ENCODE results near the gene REV3L. TPM values are rescaled to one million over a fixed set of nuclear protein-coding genes. Genes with fewer than 3 reads are reported as not detected.
A peak's percentile ranks its signal among the peaks of the same experiment; 100 is the strongest.

Gene REV3L
- total RNA-seq, 1 donor from 2014 or later, result 37.5 TPM

GRCh38 chr6:111411046-111411445 lies 72.0 kb downstream of the REV3L start:
- no peak for ATAC-seq
- intact Hi-C loops (cut with DNase I), result no loop called here
- H3K27ac ChIP-seq, result peak overlapping the region; percentile 28

GRCh38 chr6:111410371-111410770 lies 72.6 kb downstream of the REV3L start:
- TF ChIP-seq CTCF (IDR thresholded peaks at IDR 0.05), result no peak
- intact Hi-C loops (cut with DNase I), result no loop called here
- peak; percentile 71 for ATAC-seq
- DNase-seq, result no peak
- Histone ChIP-seq H3K36me3 (peaks cover 42% of the 10 kb centered on the region), H3K27ac (no peak overlapping the region), H3K27me3 (no peaks in the 10 kb centered on the region), H3K4me1 (peaks cover 2% of the 10 kb centered on the region), H3K9me3 (no peaks in the 10 kb centered on the region), H3K4me3 (no peak overlapping the region)

More at GRCh38 chr6:111411046-111411445, 72.0 kb downstream of the REV3L start:
- peaks cover 42% of the 10 kb centered on the region for H3K36me3 ChIP-seq
- no peak for DNase-seq
- no peak overlapping the region for H3K4me3 ChIP-seq
- peaks cover 2% of the 10 kb centered on the region for H3K4me1 ChIP-seq
- H3K9me3 ChIP-seq, result no peaks in the 10 kb centered on the region
- no peaks in the 10 kb centered on the region for H3K27me3 ChIP-seq
- no peak for TF ChIP-seq CTCF (IDR thresholded peaks at IDR 0.05)

- no peak overlapping the region for H3K4me3 ChIP-seq
- no peak for ATAC-seq
- H3K27me3 ChIP-seq, result no peaks in the 10 kb centered on the region
- TF ChIP-seq CTCF (IDR thresholded peaks at IDR 0.05), result no peak
- H3K27ac ChIP-seq, result no peak overlapping the region
- H3K9me3 ChIP-seq, result no peaks in the 10 kb centered on the region
- peaks cover 43% of the 10 kb centered on the region for H3K36me3 ChIP-seq
- DNase-seq, result no peak
- peaks cover 2% of the 10 kb centered on the region for H3K4me1 ChIP-seq
- intact Hi-C loops (cut with DNase I), result no loop called here
Observed at GRCh38 chr6:111409430-111409829, 73.6 kb downstream of the REV3L start.

GRCh38 chr6:111407686-111408085 lies 75.3 kb downstream of the REV3L start:
- no peak overlapping the region for H3K27ac ChIP-seq
- peaks cover 45% of the 10 kb centered on the region for H3K36me3 ChIP-seq
- intact Hi-C loops (cut with DNase I), result no loop called here
- TF ChIP-seq CTCF (IDR thresholded peaks at IDR 0.05), result no peak
- H3K9me3 ChIP-seq, result no peaks in the 10 kb centered on the region
- DNase-seq, result no peak
- no peak for ATAC-seq
- peaks cover 2% of the 10 kb centered on the region for H3K4me1 ChIP-seq
- H3K4me3 ChIP-seq, result no peak overlapping the region
- H3K27me3 ChIP-seq, result no peaks in the 10 kb centered on the region

GRCh38 chr6:111406200-111406721 lies 76.8 kb downstream of the REV3L start:
- Histone ChIP-seq H3K9me3 (no peaks in the 10 kb centered on the region), H3K4me3 (no peak overlapping the region), H3K27me3 (no peaks in the 10 kb centered on the region), H3K4me1 (peaks cover 2% of the 10 kb centered on the region), H3K27ac (no peak overlapping the region), H3K36me3 (peaks cover 46% of the 10 kb centered on the region)
- DNase-seq (no peak), ATAC-seq (peak; percentile 95)
- TF ChIP-seq CTCF (IDR thresholded peaks at IDR 0.05), result no peak
- intact Hi-C loops (cut with DNase I), result no loop called here

- Histone ChIP-seq H3K36me3 (peaks cover 47% of the 10 kb centered on the region), H3K9me3 (no peaks in the 10 kb centered on the region), H3K4me3 (no peak overlapping the region), H3K4me1 (no peaks in the 10 kb centered on the region), H3K27ac (no peak overlapping the region), H3K27me3 (no peaks in the 10 kb centered on the region)
- TF ChIP-seq CTCF (IDR thresholded peaks at IDR 0.05), result no peak
- ATAC-seq, result no peak
- intact Hi-C loops (cut with DNase I), result no loop called here
- no peak for DNase-seq
Observed at GRCh38 chr6:111403388-111403787, 79.6 kb downstream of the REV3L start.

Data from upper lobe of right lung (tissue), 1 donor.